ENCODE measurements around the gene JPH3. TPM values are rescaled to one million over a fixed set of nuclear protein-coding genes. Genes with fewer than 3 reads are reported as not detected.

The JPH3 gene
- total RNA-seq (2014; rRNA removed; shearing (Covaris generic)): not detected in 2 replicates
- not detected in 2 replicates for polyA plus RNA-seq (2016; fragmentation: Nextera tagmentation; extraction: Ambion mirVana)

GRCh38 chr16:87602001-87602775 is at the start of gene JPH3:
Gene JPH3, plus strand, starts transcription at chr16:87602508. Its CDS starts 639 bp downstream, at chr16:87603147.
- Histone ChIP-seq H4K20me1 (ENCODE audit: insufficient read depth) (no peaks in the 10 kb centered on the region), H3K27me3 (replicated peaks; ENCODE audit: insufficient read depth) (peaks cover 80% of the 10 kb centered on the region), H3K4me3 (no peak within 1 kb of the TSS), H3K9me3 (ENCODE audit: low read depth) (no peaks in the 10 kb centered on the region), H2AFZ (no peak within 1 kb of the TSS), H3K36me3 (ENCODE audit: low read depth) (no peaks in the 10 kb centered on the region), H3K9ac (no peak within 1 kb of the TSS), H3F3A (ENCODE audit: insufficient read depth) (no peaks in the 10 kb centered on the region), H3K9me2 (ENCODE audit: insufficient read depth) (no peaks in the 10 kb centered on the region), H3K27ac (no peak within 1 kb of the TSS), H3K4me2 (ENCODE audit: unreplicated experiment) (no peak within 1 kb of the TSS), H3K79me2 (ENCODE audit: insufficient read depth) (no peaks in the 10 kb centered on the region), H3K4me1 (ENCODE audit: insufficient read depth) (no peaks in the 10 kb centered on the region)
- DNase-seq: no peak
- 1% methylated on average over 10 to 43 of the region's 122 CpGs for WGBS, 2 experiments (ENCODE audit: low coverage in 1 of 2, low lambda C conversion rate in 2 of 2, missing lambda C conversion rate in 2 of 2)
- TF ChIP-seq EZH2phosphoT487 (IDR thresholded peaks at IDR 0.05; ENCODE audit: insufficient read depth, low read depth): no peak
- no peak for TF ChIP-seq EZH2 (IDR thresholded peaks at IDR 0.05; ENCODE audit: insufficient read depth, poor library complexity, severe bottlenecking)
- in situ Hi-C loops (cut with MboI): no loop called here

- 79 to 80% methylated on average over 18 of the region's 18 CpGs for WGBS, 2 experiments (ENCODE audit: low coverage in 1 of 2, low lambda C conversion rate in 2 of 2, missing lambda C conversion rate in 2 of 2)
- H3K79me2 ChIP-seq (ENCODE audit: insufficient read depth): no peaks in the 10 kb centered on the region
- no peak overlapping the region for H3K4me3 ChIP-seq
- TF ChIP-seq EZH2phosphoT487 (IDR thresholded peaks at IDR 0.05; ENCODE audit: insufficient read depth, low read depth): no peak
- no peak for TF ChIP-seq EZH2 (IDR thresholded peaks at IDR 0.05; ENCODE audit: insufficient read depth, poor library complexity, severe bottlenecking)
- no peaks in the 10 kb centered on the region; the same call in 1 of the 2 replicates for H3K27me3 ChIP-seq (replicated peaks; ENCODE audit: insufficient read depth)
- no peak overlapping the region for H3K4me2 ChIP-seq (ENCODE audit: unreplicated experiment)
- no peaks in the 10 kb centered on the region for H3K9me2 ChIP-seq (ENCODE audit: insufficient read depth)
- peak; percentile 39 for DNase-seq
- no peak overlapping the region for H2AFZ ChIP-seq
- no peaks in the 10 kb centered on the region for H4K20me1 ChIP-seq (ENCODE audit: insufficient read depth)
- no peaks in the 10 kb centered on the region for H3K36me3 ChIP-seq (ENCODE audit: low read depth)
- in situ Hi-C loops (cut with MboI): no loop called here
- H3K27ac ChIP-seq: no peak overlapping the region
- no peaks in the 10 kb centered on the region for H3F3A ChIP-seq (ENCODE audit: insufficient read depth)
- no peaks in the 10 kb centered on the region for H3K9me3 ChIP-seq (ENCODE audit: low read depth)
- H3K9ac ChIP-seq: no peak overlapping the region
- H3K4me1 ChIP-seq (ENCODE audit: insufficient read depth): no peaks in the 10 kb centered on the region; the same call in 1 of the 2 replicates
These were observed 49.3 kb upstream of the JPH3 start for GRCh38 chr16:87552772-87553573.

GRCh38 chr16:87554754-87555427 is 47.4 kb upstream of the JPH3 start:
- H3K79me2 ChIP-seq (ENCODE audit: insufficient read depth): no peaks in the 10 kb centered on the region
- H3K4me2 ChIP-seq (ENCODE audit: unreplicated experiment): no peak overlapping the region
- no peak overlapping the region for H3K9ac ChIP-seq
- no peaks in the 10 kb centered on the region for H3K9me2 ChIP-seq (ENCODE audit: insufficient read depth)
- DNase-seq: no peak
- no peak overlapping the region for H2AFZ ChIP-seq
- no peaks in the 10 kb centered on the region; the same call in 1 of the 2 replicates for H3K27me3 ChIP-seq (replicated peaks; ENCODE audit: insufficient read depth)
- in situ Hi-C loops (cut with MboI): no loop called here
- TF ChIP-seq EZH2 (IDR thresholded peaks at IDR 0.05; ENCODE audit: insufficient read depth, poor library complexity, severe bottlenecking) (no peak), EZH2phosphoT487 (IDR thresholded peaks at IDR 0.05; ENCODE audit: insufficient read depth, low read depth) (no peak)
- no peaks in the 10 kb centered on the region for H3F3A ChIP-seq (ENCODE audit: insufficient read depth)
- no peaks in the 10 kb centered on the region for H3K9me3 ChIP-seq (ENCODE audit: low read depth)
- no peaks in the 10 kb centered on the region for H4K20me1 ChIP-seq (ENCODE audit: insufficient read depth)
- H3K27ac ChIP-seq: no peak overlapping the region
- WGBS, 2 experiments (ENCODE audit: low coverage in 1 of 2, low lambda C conversion rate in 2 of 2, missing lambda C conversion rate in 2 of 2): 94 to 95% methylated on average over 22 of the region's 22 CpGs
- H3K4me3 ChIP-seq: no peak overlapping the region
- H3K4me1 ChIP-seq (ENCODE audit: insufficient read depth): no peaks in the 10 kb centered on the region; the same call in 1 of the 2 replicates
- H3K36me3 ChIP-seq (ENCODE audit: low read depth): no peaks in the 10 kb centered on the region

GRCh38 chr16:87555647-87556046 is 46.7 kb upstream of the JPH3 start:
- in situ Hi-C loops (cut with MboI): no loop called here
- H3K9me2 ChIP-seq (ENCODE audit: insufficient read depth): no peaks in the 10 kb centered on the region
- H3F3A ChIP-seq (ENCODE audit: insufficient read depth): no peaks in the 10 kb centered on the region
- no peaks in the 10 kb centered on the region for H3K79me2 ChIP-seq (ENCODE audit: insufficient read depth)
- no peak for DNase-seq
- H3K4me3 ChIP-seq: no peak overlapping the region
- no peaks in the 10 kb centered on the region; the same call in 1 of the 2 replicates for H3K4me1 ChIP-seq (ENCODE audit: insufficient read depth)
- no peaks in the 10 kb centered on the region for H3K36me3 ChIP-seq (ENCODE audit: low read depth)
- H4K20me1 ChIP-seq (ENCODE audit: insufficient read depth): no peaks in the 10 kb centered on the region
- H3K9me3 ChIP-seq (ENCODE audit: low read depth): no peaks in the 10 kb centered on the region
- H3K27ac ChIP-seq: no peak overlapping the region
- TF ChIP-seq EZH2 (IDR thresholded peaks at IDR 0.05; ENCODE audit: insufficient read depth, poor library complexity, severe bottlenecking) (no peak), EZH2phosphoT487 (IDR thresholded peaks at IDR 0.05; ENCODE audit: insufficient read depth, low read depth) (no peak)
- no peak overlapping the region for H3K4me2 ChIP-seq (ENCODE audit: unreplicated experiment)
- 95% methylated on average over 17 of the region's 17 CpGs for whole genome bisulfite sequencing, 2 experiments (ENCODE audit: low coverage in 1 of 2, low lambda C conversion rate in 2 of 2, missing lambda C conversion rate in 2 of 2)
- H3K27me3 ChIP-seq (replicated peaks; ENCODE audit: insufficient read depth): no peaks in the 10 kb centered on the region; the same call in 1 of the 2 replicates
- H3K9ac ChIP-seq: no peak overlapping the region
- H2AFZ ChIP-seq: no peak overlapping the region
